Glutamatergic neuron (in vitro differentiated cells): ENCODE measurements around the gene RNF182. TPM values are rescaled to one million over a fixed set of nuclear protein-coding genes. Genes with fewer than 3 reads are reported as not detected.

Experiments
- DNase-seq: peaks from one replicate; pipeline ENCODE4 v3.0.0; 2022
- H3K27ac Mint-ChIP-seq: one replicate; pipeline ENCODE4 v1.8.0; 2020; ENCODE audit warnings: mild to moderate bottlenecking, mixed read lengths, inconsistent platforms; ENCODE audit not compliant: unreplicated experiment
- H3K27me3 Mint-ChIP-seq: one replicate; pipeline ENCODE4 v1.8.0; 2020; ENCODE audit warnings: mild to moderate bottlenecking, moderate library complexity, mixed read lengths, inconsistent platforms; ENCODE audit not compliant: unreplicated experiment
- H3K36me3 Mint-ChIP-seq: one replicate; pipeline ENCODE4 v1.8.0; 2020; ENCODE audit warnings: mild to moderate bottlenecking, mixed read lengths, inconsistent platforms; ENCODE audit not compliant: unreplicated experiment
- H3K4me1 Mint-ChIP-seq: one replicate; pipeline ENCODE4 v1.8.0; 2020; ENCODE audit warnings: mild to moderate bottlenecking, low read depth, mixed read lengths, inconsistent platforms; ENCODE audit not compliant: unreplicated experiment
- H3K4me3 Mint-ChIP-seq: one replicate; pipeline ENCODE4 v1.8.0; 2020; ENCODE audit warnings: mild to moderate bottlenecking, mixed read lengths, inconsistent platforms; ENCODE audit not compliant: unreplicated experiment
- H3K9me3 Mint-ChIP-seq: one replicate; pipeline ENCODE4 v1.8.0; 2020; ENCODE audit warnings: mild to moderate bottlenecking, moderate library complexity, mixed read lengths, inconsistent platforms; ENCODE audit not compliant: unreplicated experiment
- CTCF ChIP-seq: fragments of 200-600 bp; sonication (generic); IDR thresholded peaks from one replicate; pipeline ENCODE4 v1.5.0; 2021; ENCODE audit not compliant: partially characterized antibody, unreplicated experiment
- total RNA-seq: library from RNA; stranded (reverse); fragmentation: NEBNext Ultra II Directional; extraction: Animal tissue kit (Norgen Biotek cat#: 25700); gene quantifications from one replicate; pipeline ENCODE4 v1.2.1, GENCODE V29; 2021; ENCODE audit not compliant: unreplicated experiment

Gene RNF182
- total RNA-seq, 1 donor from 2014 or later: 1.8 TPM

GRCh38 chr6:13884397-13884796 is 40.4 kb upstream of the RNF182 start:
- no peak for DNase-seq
- no peak for TF ChIP-seq CTCF
- Mint-ChIP-seq H3K4me1 (no peaks in the 10 kb centered on the region), H3K4me3 (no peak overlapping the region), H3K36me3 (no peaks in the 10 kb centered on the region), H3K9me3 (no peaks in the 10 kb centered on the region), H3K27ac (no peak overlapping the region), H3K27me3 (peaks cover 2% of the 10 kb centered on the region)

GRCh38 chr6:13885601-13886000 is 39.2 kb upstream of the RNF182 start:
- Mint-ChIP-seq H3K36me3 (no peaks in the 10 kb centered on the region), H3K27ac (no peak overlapping the region), H3K9me3 (no peaks in the 10 kb centered on the region), H3K4me3 (no peak overlapping the region), H3K4me1 (no peaks in the 10 kb centered on the region), H3K27me3 (no peaks in the 10 kb centered on the region)
- no peak for TF ChIP-seq CTCF
- no peak for DNase-seq

DNA sequence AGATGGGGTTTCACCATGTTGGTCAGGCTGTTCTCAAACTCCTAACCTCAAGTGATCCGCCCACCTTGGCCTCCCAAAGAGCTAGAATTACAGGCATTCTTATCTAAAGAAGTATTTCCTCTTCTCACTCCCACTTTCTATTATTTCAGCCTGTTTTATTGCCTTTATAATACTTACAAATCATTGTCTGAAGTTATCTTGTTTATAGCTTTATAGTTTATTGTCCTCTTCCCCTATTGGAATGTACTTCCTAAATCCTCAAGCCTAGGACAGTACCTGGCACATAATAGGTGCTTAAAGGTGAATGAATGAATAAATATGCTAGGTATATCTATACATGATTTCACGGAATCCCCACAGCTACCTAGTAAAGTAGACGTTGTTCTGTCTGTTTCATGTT is 37.8 kb upstream of the RNF182 start:
- peaks cover under 1% of the 10 kb centered on the region for H3K4me1 Mint-ChIP-seq
- DNase-seq: no peak
- H3K27me3 Mint-ChIP-seq: no peaks in the 10 kb centered on the region
- no peak overlapping the region for H3K4me3 Mint-ChIP-seq
- no peaks in the 10 kb centered on the region for H3K36me3 Mint-ChIP-seq
- TF ChIP-seq CTCF: no peak
- no peak overlapping the region for H3K27ac Mint-ChIP-seq
- no peaks in the 10 kb centered on the region for H3K9me3 Mint-ChIP-seq

- no peak for DNase-seq
- Mint-ChIP-seq H3K27ac (no peak overlapping the region), H3K4me3 (no peak overlapping the region), H3K9me3 (no peaks in the 10 kb centered on the region), H3K4me1 (peaks cover 4% of the 10 kb centered on the region), H3K27me3 (no peaks in the 10 kb centered on the region), H3K36me3 (no peaks in the 10 kb centered on the region)
- no peak for TF ChIP-seq CTCF
These were observed 32.6 kb upstream of the RNF182 start for GRCh38 chr6:13892017-13892645.

DNA sequence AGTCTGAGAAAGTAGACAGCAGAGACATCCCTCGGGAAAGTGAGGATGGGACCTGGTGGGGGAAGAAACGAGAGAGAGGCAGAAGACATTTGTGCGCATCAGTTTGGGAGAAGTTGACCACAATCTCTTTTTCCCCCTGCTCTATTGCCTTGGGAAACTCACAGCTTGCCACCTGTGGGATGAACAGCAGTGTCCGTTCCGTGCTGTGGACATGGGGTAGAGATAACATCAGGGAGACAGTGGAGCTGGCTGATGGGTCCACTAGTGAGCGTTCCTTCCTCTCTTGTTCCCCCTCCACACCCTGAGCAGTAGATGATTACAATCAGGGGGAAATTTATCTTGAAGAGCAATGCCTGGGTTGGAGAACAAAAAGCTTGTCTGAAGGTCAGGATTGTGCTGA is 21.8 kb upstream of the RNF182 start:
- Mint-ChIP-seq H3K27ac (no peak overlapping the region), H3K36me3 (no peaks in the 10 kb centered on the region), H3K4me1 (no peaks in the 10 kb centered on the region), H3K27me3 (peaks cover 3% of the 10 kb centered on the region), H3K9me3 (peaks cover 2% of the 10 kb centered on the region), H3K4me3 (no peak overlapping the region)
- DNase-seq: no peak
- no peak for TF ChIP-seq CTCF
